Activated naive CD4-positive, alpha-beta T cell treated with anti-CD3 and anti-CD28 coated beads, Interleukin-2, amount 50 U/mL, for 72 hours (primary cell): ENCODE results near the gene OVOL3. TPM values are rescaled to one million over a fixed set of nuclear protein-coding genes. Genes with fewer than 3 reads are reported as not detected.
A peak's percentile ranks its signal among the peaks of the same experiment; 100 is the strongest.

ENCODE experiments used
- ATAC-seq, 2 donors: fragments of 150-1000 bp; cut with Tn5 transposase; 2 replicates each; pipeline ENCODE4 v1.10.0; 2021; ENCODE audit warnings: mild to moderate bottlenecking in 2 of 2, moderate library complexity in 2 of 2
- DNase-seq, 2 donors: peaks; one replicate each; pipeline ENCODE4 v3.0.0; 2021 to 2022; ENCODE audit warnings: low spot score in 2 of 2
- H3K27ac Mint-ChIP-seq, 2 donors: one replicate each; pipeline ENCODE4 v1.8.0; 2022; ENCODE audit warnings: mild to moderate bottlenecking in 2 of 2, mixed read lengths in 2 of 2
- H3K36me3 Mint-ChIP-seq, 2 donors: one replicate each; pipeline ENCODE4 v1.8.0; 2022; ENCODE audit warnings: mixed read lengths in 2 of 2
- H3K9me3 Mint-ChIP-seq, 2 donors: one replicate each; pipeline ENCODE4 v1.8.0; 2022; ENCODE audit warnings: mixed read lengths in 2 of 2
- total RNA-seq, 2 donors: library from RNA; stranded (reverse); gene quantifications; one replicate each; pipeline ENCODE4 v1.2.3, GENCODE V29; 2022

Gene OVOL3
- total RNA-seq, 2 donors from 2014 or later, result not detected

DNA sequence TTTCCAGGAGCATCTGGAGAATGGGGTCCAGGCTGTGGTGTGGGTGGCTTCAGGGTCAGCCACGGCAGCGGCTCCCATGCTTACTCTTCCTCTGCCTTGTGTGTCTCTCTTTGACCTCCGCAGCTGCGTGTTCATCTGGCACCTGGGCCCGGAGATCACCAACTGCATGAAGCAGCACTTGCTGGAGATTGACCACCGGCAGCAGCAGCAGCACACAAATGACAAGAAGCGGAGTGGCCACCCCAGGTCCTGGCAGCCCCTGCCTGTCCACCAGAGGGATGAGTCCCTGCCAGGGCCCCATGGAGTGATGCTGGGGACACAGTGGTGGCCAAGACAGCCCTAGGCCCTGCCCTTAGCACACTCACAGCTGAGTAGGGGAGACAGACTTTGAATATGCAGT lies 18.4 kb upstream of the OVOL3 start:
- peak; percentile 23 for ATAC-seq
- H3K36me3 Mint-ChIP-seq, result peaks cover 27 to 34% of the 10 kb centered on the region in 2 donors
- peak overlapping the region; percentile 29 to 76 for H3K27ac Mint-ChIP-seq
- no peak for DNase-seq
- H3K9me3 Mint-ChIP-seq, result no peaks in the 10 kb centered on the region

DNA sequence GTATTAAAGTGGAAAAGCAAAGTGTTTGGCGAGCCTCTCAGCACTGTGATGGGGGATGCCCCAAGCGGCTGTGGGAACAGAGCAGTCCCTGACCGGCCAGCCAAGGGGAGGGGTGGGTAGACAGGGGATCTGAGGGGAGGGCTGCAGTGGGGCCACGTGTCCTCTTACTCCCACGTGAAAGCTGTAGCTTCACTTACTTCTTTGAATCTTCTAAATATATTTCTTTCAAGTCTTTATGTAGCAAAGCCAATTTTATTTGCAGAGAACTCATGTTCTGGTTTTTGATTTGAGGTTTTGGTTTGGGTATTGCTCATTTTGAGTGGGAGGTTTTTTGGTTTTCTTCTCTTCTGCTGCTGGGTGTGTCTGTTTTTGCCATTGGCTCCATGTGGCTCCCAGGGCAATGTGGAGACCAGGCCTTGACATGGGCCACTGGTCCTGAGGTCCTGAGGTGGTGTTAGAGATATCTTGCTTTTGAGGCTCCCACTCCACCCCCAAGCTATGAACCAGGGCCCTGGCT lies 17.7 kb upstream of the OVOL3 start:
- peak; percentile 83 to 85 for ATAC-seq
- no peaks in the 10 kb centered on the region for H3K9me3 Mint-ChIP-seq

DNA sequence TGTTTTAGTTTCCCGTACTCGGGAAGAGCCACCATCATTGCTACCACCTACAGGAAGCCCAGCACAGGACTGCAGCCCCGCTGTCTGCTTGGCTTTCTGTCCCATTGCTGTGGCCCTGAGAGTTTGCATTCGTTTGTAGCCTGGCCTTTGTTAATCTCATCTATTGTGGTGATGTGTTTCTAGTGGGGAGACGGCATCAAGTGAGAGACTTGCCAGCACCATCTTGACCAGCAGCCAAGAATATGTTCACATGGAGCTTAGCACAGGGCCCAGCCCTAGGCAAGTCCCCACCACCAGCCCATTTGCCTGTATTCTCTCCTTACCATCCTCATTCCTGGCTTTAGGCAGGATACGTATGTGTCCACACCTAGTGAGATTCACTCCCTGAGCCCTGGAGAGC lies 17.3 kb upstream of the OVOL3 start:
- Mint-ChIP-seq H3K27ac (peak overlapping the region; percentile 76 to 81), H3K9me3 (no peaks in the 10 kb centered on the region), H3K36me3 (peaks cover 26 to 27% of the 10 kb centered on the region in 2 donors)

More for the DNA sequence above, 17.7 kb upstream of the OVOL3 start:
- Mint-ChIP-seq H3K27ac (peak overlapping the region; percentile 76 to 81), H3K36me3 (peaks cover 27 to 30% of the 10 kb centered on the region in 2 donors)
- peak in 1 of 2 donors; percentile 26 for DNase-seq

DNA sequence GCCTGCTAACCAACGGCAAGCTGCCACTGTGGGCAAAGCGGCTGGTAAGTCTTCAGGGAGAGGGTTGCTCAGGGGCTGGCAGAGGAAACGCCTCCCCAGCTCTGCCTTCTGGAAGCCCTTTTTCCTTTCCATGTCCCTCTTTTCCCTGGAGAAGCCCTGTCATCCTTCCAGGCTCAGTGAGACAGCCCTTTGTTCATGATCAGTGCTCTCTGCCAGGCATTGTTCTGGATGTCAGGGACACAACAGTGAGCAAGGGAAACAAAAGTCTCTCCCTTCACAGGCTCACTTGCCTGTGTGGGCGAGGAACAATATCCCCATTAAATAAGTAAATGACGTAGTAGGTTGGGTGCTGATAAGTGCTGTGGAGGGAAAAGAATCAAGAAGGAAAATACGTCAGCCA lies 13.9 kb upstream of the OVOL3 start:
- ATAC-seq (no peak), DNase-seq (no peak)
- no peaks in the 10 kb centered on the region for H3K9me3 Mint-ChIP-seq
- no peak overlapping the region for H3K27ac Mint-ChIP-seq
- peaks cover 20 to 22% of the 10 kb centered on the region in 2 donors for H3K36me3 Mint-ChIP-seq

More for the DNA sequence above, 17.3 kb upstream of the OVOL3 start:
- ATAC-seq (no peak), DNase-seq (no peak)

DNA sequence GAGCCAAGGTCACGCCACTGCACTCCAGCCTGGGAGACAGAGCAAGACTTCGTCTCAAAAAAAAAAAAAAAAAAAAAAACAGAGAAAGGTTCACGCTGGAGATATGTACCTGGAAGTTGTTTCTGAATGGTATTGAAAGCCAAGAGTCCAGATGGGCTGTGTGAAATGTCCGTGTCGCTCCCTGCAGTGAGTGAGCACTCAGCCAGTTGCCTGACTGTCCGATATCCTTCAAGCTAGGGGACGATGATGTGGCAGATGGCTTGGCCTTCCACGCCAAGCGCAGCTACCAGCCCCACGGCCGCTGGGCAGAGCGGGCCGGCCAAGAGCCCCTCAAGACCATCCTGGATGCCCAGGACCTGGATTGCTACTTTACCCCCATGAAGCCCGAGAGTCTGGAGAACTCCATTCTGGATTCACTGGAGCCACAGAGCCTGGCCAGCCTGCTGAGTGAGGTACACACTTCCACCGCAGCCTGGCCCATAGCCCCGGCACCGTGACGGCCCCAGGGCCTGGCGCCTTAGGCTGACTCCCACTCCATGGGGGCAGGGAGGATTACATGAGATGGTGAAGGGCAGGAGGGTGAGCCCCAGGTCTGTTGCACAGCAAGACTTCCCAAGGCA lies 11.7 kb upstream of the OVOL3 start:
- Mint-ChIP-seq H3K36me3 (peaks cover 11 to 24% of the 10 kb centered on the region in 2 donors), H3K9me3 (no peaks in the 10 kb centered on the region), H3K27ac (no peak overlapping the region)
- no peak for ATAC-seq
- no peak for DNase-seq

DNA sequence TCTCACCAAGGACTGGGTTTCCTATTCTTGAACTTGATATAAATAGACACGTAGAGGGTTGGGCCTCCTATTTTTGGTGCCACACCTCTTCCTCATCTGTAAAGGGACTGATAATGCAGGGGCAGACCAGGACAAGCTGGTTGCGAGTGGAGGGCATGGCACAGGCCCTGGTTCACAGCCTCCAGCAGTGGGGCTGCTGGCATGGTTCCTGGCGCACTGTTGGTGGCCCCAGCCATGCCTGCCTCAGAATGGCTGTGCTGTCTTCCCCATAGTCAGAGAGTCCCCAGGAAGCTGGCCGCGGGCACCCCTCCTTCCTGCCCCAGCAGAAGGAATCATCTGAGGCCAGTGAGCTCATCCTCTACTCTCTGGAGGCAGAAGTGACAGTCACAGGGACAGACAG lies 10.5 kb upstream of the OVOL3 start:
- peaks cover 6 to 24% of the 10 kb centered on the region in 2 donors for H3K36me3 Mint-ChIP-seq

DNA sequence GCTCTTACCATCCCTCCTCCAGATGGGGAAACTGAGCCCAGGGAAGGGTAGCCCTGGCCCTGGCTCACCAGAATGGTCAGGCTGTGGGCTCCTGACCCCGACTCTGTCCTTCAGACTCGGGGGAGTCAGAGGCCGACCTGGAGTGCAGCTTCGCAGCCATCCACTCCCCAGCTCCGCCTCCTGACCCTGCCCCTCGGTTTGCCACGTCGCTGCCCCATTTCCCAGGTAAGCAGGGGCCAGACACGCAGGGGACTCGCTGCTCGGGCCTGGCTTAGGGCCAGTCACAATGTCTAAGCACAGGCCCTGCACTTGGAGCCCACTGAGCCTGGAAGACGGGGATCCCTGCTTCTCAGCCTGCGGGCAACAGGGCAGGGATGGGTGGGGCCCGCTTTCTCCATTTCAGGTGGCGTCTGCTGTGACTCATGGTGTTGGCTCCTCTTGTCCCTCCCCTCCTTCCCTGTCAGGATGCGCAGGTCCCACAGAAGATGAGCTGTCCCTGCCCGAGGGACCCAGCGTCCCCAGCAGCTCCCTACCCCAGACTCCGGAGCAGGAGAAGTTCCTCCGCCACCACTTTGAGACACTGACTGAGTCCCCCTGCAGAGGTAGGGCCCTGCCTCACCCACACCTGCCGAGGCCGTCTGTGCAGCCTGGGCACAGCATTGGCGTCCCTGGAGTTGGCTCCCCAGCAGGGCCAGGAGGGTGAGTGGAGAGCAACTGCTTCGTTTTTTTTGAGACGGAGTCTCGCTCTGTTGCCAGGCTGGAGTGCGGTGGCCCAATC lies 9.2 kb upstream of the OVOL3 start:
- no peak for ATAC-seq

More for the DNA sequence above, 10.5 kb upstream of the OVOL3 start:
- DNase-seq, result no peak
- no peaks in the 10 kb centered on the region for H3K9me3 Mint-ChIP-seq
- H3K27ac Mint-ChIP-seq, result peak overlapping the region in 1 of 2 donors; percentile 55
- ATAC-seq, result no peak

DNA sequence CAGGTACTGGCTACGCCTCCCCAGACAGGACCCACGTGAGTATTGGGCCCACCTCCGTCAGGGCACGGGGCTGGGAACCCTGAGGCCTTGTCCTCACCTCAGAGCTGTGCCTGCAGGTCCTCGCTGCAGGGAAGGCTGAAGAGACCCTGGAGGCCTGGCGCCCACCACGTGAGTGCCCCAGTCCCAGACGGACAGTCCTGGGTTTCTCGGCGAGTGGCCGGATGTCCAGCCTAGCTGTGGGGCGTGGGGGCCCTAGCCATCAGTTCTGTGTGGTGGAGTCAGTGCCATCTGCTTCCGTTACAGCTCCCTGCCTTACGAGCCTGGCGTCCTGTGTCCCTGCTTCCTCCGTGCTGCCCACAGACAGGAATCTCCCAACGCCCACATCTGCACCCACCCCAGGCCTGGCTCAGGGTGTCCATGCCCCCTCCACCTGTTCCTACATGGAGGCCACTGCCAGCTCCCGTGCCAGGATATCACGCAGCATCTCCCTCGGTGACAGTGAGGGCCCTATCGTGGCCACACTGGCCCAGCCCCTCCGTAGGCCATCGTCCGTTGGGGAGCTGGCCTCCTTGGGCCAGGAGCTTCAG lies 7.8 kb upstream of the OVOL3 start:
- DNase-seq (no peak), ATAC-seq (no peak)
- no peaks in the 10 kb centered on the region for H3K9me3 Mint-ChIP-seq

More for the DNA sequence above, 9.2 kb upstream of the OVOL3 start:
- DNase-seq, result no peak
- H3K9me3 Mint-ChIP-seq, result no peaks in the 10 kb centered on the region
- peaks cover 12 to 23% of the 10 kb centered on the region in 2 donors for H3K36me3 Mint-ChIP-seq
- no peak overlapping the region for H3K27ac Mint-ChIP-seq

DNA sequence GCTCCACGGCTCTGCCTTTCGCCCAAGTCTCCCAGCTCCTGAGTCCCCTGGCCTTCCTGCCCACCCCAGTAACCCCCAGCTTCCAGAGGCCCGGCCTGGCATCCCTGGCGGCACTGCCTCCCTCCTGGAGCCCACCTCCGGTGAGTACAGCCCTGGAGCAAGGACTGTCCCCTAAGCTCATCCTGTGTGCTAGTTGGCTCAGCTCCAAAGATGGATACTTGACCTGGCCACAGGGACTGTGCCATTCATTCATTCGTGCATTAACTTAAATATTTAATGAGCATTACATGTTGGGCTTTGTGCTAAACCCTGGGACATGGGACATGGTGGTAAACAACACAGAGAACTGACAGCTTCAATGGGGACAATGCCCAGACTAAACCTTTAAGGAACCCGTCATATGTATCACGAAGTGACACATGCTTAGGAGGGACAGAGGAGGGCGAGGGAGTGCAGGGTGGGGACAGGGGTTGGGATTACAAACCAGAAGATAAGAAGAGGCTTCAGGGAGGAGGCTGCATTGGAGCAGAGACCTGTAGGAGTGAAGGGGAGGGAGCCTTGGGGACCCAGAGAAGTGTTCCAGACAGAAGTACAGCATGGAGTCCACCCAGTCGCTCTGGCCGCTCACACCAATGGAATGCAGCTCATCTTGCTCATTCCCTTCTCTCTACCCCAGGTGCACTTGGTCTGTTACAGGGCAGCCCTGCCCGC lies 6.9 kb upstream of the OVOL3 start:
- no peaks in the 10 kb centered on the region for H3K9me3 Mint-ChIP-seq
- ATAC-seq, result no peak
- peaks cover 7 to 18% of the 10 kb centered on the region in 2 donors for H3K36me3 Mint-ChIP-seq
- DNase-seq, result no peak
- H3K27ac Mint-ChIP-seq, result peak overlapping the region in 1 of 2 donors; percentile 29

More for the DNA sequence above, 7.8 kb upstream of the OVOL3 start:
- peaks cover 7 to 18% of the 10 kb centered on the region in 2 donors for H3K36me3 Mint-ChIP-seq
- no peak overlapping the region for H3K27ac Mint-ChIP-seq

DNA sequence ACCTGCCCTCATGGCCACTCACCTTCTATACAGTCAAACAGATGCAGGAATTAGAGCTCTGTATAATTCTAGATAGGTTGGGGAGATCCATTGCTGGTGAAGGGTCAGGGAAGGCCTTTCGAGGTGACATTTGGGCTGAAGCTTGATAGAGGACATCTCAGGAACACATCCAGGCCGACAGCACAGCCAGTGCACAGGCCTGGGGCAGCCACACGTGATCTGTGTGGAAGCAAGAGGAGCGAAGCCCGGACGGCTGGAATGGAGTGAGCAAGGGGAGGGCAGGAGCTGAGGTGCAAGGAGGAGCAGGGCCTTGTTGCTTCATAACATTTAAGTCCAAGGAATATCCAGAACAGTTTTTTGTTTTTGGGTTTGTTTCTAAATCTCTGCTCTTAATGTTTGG lies 4.5 kb upstream of the OVOL3 start:
- no peaks in the 10 kb centered on the region for H3K9me3 Mint-ChIP-seq
- H3K27ac Mint-ChIP-seq, result peak overlapping the region; percentile 24 to 81
- no peak for DNase-seq
- peaks cover 7 to 12% of the 10 kb centered on the region in 2 donors for H3K36me3 Mint-ChIP-seq
- peak in 1 of 2 donors; percentile 8 for ATAC-seq

DNA sequence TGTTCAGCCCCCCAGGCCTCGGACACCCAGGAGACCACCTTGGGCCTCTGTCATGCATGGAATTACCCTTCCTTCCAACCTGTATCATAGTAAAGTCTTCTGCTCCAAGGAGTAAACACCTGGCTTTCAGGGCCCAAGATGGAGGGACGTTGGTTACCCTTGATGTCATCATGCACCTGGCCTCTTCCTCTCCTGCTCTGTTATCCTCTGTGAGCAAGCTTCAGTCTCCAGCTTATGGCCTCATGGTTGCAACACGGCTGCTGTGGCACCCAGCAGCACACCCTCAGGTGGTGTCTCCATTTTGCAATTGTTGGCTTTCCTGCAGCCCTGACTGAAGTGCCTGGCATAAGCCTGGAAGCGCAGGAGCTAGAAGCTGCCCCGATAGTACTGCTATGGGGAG lies 4.0 kb upstream of the OVOL3 start:
- ATAC-seq (peak in 1 of 2 donors; percentile 5), DNase-seq (no peak)
- Mint-ChIP-seq H3K27ac (peak overlapping the region in 1 of 2 donors; percentile 24), H3K9me3 (no peaks in the 10 kb centered on the region), H3K36me3 (peaks cover 7 to 12% of the 10 kb centered on the region in 2 donors)

DNA sequence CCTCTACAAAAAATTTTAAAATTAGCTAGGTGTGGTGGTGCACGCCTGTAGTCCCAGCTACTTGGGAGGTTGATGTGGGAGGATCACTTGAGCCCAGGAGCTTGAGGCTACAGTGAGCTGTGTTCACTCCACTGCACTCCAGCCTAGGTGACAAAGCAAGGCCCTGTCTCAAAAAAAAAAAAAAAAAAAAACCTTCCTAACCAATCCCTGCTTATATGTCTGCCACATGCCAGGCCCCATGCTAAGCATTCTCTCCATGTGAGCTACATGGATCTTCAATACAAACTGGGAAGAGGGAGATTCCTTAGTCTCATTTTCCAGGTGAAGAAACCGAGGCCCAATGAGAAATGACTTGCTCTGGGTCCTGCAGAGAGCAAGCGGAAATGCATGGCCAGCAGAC lies 2.3 kb upstream of the OVOL3 start:
- Mint-ChIP-seq H3K27ac (no peak overlapping the region), H3K9me3 (no peaks in the 10 kb centered on the region), H3K36me3 (peaks cover 10 to 16% of the 10 kb centered on the region in 2 donors)
- DNase-seq (no peak), ATAC-seq (no peak)

DNA sequence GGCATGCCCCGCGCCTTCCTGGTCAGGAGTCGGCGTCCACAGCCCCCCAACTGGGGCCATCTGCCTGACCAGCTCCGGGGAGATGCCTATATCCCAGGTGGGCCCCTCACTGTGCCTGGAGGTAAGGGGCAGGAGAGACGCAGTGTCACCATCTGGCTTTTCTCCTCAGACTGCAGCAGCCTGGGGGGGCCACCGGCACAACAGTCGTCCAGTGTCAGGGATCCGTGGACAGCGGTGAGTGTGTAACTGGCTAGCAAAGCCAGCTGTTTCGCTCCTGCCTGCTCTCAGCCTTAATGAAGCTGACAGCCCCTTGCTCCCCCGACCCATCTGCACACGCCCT lies 227 bp downstream of the OVOL3 start:
- no peak for ATAC-seq
- Mint-ChIP-seq H3K9me3 (no peaks in the 10 kb centered on the region), H3K27ac (no peak overlapping the region), H3K36me3 (peaks cover 18 to 21% of the 10 kb centered on the region in 2 donors)
- no peak for DNase-seq

DNA sequence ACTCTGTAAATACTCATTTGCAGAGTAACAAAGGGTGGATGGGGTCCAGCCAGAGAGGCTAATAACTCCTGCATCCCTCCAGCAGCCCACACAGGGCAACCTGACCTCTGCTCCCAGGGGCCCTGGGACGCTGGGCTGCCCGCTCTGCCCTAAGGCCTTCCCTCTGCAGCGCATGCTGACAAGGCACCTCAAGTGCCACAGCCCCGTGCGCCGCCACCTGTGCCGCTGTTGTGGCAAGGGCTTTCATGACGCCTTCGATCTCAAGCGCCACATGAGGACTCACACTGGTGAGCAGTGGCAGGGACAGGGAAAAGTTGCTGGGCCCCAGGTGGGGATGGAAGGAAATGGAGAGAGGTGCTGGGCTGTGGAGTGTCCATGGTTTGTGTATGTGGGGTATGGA lies 1.7 kb downstream of the OVOL3 start:
- DNase-seq (no peak), ATAC-seq (no peak)
- H3K27ac Mint-ChIP-seq, result peak overlapping the region in 1 of 2 donors; percentile 90
- peaks cover 20 to 23% of the 10 kb centered on the region in 2 donors for H3K36me3 Mint-ChIP-seq
- no peaks in the 10 kb centered on the region for H3K9me3 Mint-ChIP-seq

DNA sequence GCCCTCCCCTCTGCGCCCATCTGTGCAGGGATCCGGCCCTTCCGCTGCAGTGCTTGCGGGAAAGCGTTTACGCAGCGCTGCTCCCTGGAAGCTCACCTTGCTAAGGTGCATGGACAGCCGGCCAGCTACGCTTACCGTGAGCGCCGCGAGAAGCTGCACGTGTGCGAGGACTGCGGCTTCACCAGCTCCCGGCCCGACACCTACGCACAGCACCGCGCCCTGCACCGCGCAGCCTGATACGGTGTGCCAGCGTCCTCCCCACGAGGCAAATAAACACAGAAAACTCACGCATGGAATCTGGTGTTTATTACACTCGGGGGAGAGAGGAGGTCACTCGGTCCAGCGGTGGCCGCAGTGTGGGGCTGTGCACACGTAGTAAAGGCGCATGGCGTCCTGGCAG lies 2.5 kb downstream of the OVOL3 start:
- ATAC-seq (no peak), DNase-seq (no peak)
- H3K27ac Mint-ChIP-seq, result peak overlapping the region; percentile 92 to 99
- H3K36me3 Mint-ChIP-seq, result peaks cover 20 to 23% of the 10 kb centered on the region in 2 donors
- H3K9me3 Mint-ChIP-seq, result no peaks in the 10 kb centered on the region

DNA sequence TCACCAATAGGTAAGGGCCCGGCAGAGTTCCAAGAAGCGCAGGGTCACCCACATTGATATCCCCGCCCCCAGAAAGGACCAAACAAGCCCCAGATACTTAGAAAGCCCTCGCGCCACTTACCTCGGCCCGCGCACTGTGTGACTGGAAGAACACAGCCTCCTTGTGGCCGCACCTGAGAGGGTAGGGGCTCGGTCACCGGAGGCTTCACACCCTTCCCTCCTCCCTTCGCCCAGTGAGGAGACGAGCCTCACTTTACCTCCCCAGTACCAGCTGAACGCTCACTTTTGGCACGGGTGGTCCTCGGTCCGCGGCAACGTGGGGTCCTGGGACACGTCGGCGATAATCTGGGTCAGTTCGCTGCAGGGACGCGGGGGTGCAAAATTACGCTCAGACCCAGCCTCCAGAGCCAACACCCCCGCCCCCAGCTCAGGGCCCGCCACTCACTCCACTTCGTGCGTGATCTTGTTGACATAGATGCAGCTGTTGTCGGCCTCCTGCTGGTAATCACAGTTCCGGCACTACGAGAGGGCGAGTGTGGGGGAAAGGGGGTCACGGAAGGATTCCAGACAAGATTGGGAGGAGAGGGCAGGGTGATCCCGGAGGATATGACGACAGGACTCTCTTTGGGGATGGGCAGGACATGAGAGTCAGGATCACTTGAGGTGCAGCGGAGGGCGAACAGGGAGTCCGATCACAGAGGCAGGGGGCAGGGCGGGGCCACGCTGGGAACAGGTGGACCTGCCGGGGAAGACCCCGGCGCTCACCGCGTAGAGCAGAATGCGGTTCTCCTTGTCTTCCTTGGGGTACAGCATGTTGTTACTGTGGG lies 3.2 kb downstream of the OVOL3 start:
- H3K27ac Mint-ChIP-seq, result peak overlapping the region; percentile 92 to 99
- DNase-seq (peak in 1 of 2 donors; percentile 69), ATAC-seq (no peak)
- peaks cover 20 to 23% of the 10 kb centered on the region in 2 donors for H3K36me3 Mint-ChIP-seq
- no peaks in the 10 kb centered on the region for H3K9me3 Mint-ChIP-seq
